Bronchial epithelial cell (primary cell): ENCODE results near the gene CNRIP1. TPM values are rescaled to one million over a fixed set of nuclear protein-coding genes. Genes with fewer than 3 reads are reported as not detected.

Experiments
- DNase-seq: peaks from one replicate; pipeline ENCODE4 v3.0.0-alpha.2; 2010; ENCODE audit warnings: low read depth
- FAIRE-seq: peaks from 2 replicates; lab custom pipeline; 2011; peaks lifted over from hg19 to GRCh38; lab: Jason Lieb, UNC
- H3K27me3 ChIP-seq: 2 replicates; pipeline ENCODE4 v1.5.1; 2011; ENCODE audit warnings: low read length; ENCODE audit not compliant: control insufficient read depth, insufficient read depth
- H3K36me3 ChIP-seq: 2 replicates; pipeline ENCODE4 v1.5.1; 2011; ENCODE audit warnings: low read length; ENCODE audit not compliant: control insufficient read depth, insufficient read depth
- H3K4me3 ChIP-seq: 2 replicates; pipeline ENCODE4 v1.5.1; 2011; ENCODE audit warnings: mild to moderate bottlenecking, low read depth, low read length, control low read depth
- total RNA-seq: library from RNA; depleted of rRNA; stranded (reverse); fragments of >200 nt; gene quantifications from 2 replicates; pipeline ENCODE4 v1.2.1, GENCODE V29; 2014
- TF ChIP-seq, protein P1 (sequence below): IDR thresholded peaks from 2 replicates; pipeline ENCODE4 v1.5.1; 2011; ENCODE audit warnings: mild to moderate bottlenecking, moderate library complexity, low read length, control low read depth, inconsistent platforms; ENCODE audit not compliant: insufficient read depth, severe bottlenecking

Gene CNRIP1
- total RNA-seq, 1 donor from 2014 or later = 0.26 TPM

DNA sequence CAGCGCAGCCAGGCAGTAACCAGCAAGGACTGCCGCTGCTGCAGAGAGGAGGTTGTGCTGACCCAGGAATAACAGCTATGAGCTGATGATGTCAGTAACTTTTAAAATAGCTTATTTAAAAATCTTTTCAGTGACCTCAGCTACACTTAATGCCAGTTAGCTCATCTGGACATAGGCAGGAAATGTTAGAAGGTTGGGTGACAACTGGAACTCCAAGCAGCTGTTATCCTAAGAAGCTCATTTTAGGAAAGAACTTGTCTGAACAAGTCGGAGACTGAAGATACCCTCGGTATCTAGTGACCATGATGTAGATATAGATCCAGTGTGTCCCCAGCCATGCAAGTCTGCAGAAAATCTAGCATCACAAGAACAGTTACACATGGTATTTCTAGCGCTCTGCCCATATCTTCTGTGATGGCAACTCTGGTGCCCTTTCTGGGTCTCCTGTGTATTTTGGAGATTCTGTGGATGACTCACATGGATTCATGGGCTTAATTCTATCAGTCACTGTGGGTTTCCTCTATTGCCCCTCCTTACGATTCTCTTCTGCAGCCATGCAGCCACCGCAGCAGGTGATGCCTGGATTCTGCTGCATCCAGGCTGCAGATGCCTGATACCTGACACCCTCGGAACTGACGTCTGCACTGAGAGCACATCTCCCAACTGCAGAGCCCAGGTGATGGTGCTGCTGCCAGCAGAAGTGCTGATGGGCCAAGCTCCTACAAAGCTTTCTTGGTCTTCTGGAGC, 25.6 kb upstream of the CNRIP1 start:
- FAIRE-seq = no peak
- H3K27me3 ChIP-seq = no peaks in the 10 kb centered on the region
- DNase-seq = no peak

DNA sequence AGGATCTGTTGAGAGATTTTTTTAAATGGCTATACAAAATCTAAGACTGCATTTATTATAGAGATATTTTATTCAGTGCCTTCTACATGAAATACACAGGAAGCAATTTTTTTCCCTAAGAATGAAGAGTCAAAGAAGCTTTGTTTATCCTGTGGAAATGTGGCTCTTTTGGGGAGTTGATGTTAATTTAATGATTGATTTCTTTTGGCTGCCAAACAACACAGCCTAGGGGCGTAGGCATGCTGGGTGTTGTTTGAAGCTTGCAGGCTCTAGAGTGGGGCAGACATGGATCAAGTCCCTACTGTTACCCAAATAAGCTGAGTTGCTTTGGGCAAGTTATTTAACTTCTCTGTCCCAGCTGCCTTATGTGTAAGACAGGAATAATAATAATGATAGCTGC, 24.3 kb upstream of the CNRIP1 start:
- TF ChIP-seq, protein P1, sequence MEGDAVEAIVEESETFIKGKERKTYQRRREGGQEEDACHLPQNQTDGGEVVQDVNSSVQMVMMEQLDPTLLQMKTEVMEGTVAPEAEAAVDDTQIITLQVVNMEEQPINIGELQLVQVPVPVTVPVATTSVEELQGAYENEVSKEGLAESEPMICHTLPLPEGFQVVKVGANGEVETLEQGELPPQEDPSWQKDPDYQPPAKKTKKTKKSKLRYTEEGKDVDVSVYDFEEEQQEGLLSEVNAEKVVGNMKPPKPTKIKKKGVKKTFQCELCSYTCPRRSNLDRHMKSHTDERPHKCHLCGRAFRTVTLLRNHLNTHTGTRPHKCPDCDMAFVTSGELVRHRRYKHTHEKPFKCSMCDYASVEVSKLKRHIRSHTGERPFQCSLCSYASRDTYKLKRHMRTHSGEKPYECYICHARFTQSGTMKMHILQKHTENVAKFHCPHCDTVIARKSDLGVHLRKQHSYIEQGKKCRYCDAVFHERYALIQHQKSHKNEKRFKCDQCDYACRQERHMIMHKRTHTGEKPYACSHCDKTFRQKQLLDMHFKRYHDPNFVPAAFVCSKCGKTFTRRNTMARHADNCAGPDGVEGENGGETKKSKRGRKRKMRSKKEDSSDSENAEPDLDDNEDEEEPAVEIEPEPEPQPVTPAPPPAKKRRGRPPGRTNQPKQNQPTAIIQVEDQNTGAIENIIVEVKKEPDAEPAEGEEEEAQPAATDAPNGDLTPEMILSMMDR = no peak
- H3K27me3 ChIP-seq = no peaks in the 10 kb centered on the region
- DNase-seq (peak; percentile 15), FAIRE-seq (no peak)
- H3K36me3 ChIP-seq = no peaks in the 10 kb centered on the region
- H3K4me3 ChIP-seq = no peak overlapping the region

More for the DNA sequence above, 25.6 kb upstream of the CNRIP1 start:
- H3K4me3 ChIP-seq = no peak overlapping the region
- H3K36me3 ChIP-seq = no peaks in the 10 kb centered on the region
- TF ChIP-seq, protein P1 = no peak

DNA sequence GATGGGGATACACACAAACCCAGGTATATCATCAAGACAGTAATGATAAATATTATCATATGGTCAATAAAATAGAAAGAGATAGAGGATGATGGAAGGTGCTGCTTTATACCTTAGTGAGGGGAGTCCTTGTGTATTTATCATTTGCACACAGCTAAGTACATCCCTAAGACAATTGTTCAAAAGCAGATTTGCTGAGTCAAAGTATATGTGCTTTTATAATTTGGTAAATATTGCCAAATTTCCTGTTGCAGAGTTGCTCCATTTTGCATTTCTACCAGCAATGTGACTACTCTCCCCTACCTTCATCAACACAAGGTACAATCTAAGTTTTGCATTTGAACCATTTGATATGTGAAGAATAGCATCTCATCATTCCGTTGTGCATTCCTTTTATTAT, 22.7 kb upstream of the CNRIP1 start:
- DNase-seq = peak; percentile 17
- H3K36me3 ChIP-seq = no peaks in the 10 kb centered on the region
- no peaks in the 10 kb centered on the region for H3K27me3 ChIP-seq
- TF ChIP-seq, protein P1 = no peak
- H3K4me3 ChIP-seq = no peak overlapping the region
- FAIRE-seq = no peak

DNA sequence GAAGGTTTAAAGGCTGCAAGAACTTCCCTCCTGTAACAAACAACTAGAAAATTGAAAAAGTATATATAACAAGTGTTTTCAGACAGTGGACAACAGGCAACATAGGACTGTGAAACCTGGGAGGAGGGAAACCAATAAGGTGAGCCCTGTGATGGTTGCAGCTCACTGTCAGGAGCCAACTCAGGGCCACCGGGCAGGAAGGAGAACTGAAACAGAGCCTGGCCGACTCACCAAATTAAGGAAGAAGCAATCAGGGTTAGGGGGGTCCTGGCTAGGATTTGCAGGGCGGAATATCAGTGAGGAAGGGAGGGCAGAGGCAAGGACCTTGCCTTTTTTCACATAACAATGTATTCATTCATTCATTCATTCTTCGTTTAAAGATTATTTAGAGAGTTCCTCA, 21.8 kb upstream of the CNRIP1 start:
- H3K36me3 ChIP-seq = no peaks in the 10 kb centered on the region
- TF ChIP-seq, protein P1 = no peak

DNA sequence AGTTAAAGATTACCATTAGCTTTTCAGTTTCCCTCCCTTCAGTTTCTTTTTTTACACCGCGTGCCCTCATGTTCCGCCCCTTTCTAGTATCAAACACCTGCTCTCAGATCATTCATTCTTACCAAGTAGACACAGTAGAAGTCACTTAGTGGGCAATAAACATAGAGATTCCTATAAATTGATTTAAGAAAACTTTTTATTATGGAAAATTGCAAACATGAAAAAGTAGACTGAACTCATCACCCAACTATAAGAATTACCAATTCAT, 21.2 kb upstream of the CNRIP1 start:
- FAIRE-seq (no peak), DNase-seq (no peak)
- TF ChIP-seq, protein P1 = no peak
- H3K36me3 ChIP-seq = no peaks in the 10 kb centered on the region
- no peak overlapping the region for H3K4me3 ChIP-seq
- H3K27me3 ChIP-seq = no peaks in the 10 kb centered on the region

More for the DNA sequence above, 21.8 kb upstream of the CNRIP1 start:
- no peak overlapping the region for H3K4me3 ChIP-seq
- FAIRE-seq (no peak), DNase-seq (no peak)
- no peaks in the 10 kb centered on the region for H3K27me3 ChIP-seq
